GM18858 (cell line): ENCODE data around the gene SLC14A1.

ENCODE experiments used
- ATAC-seq: cut with Tn5 transposase; IDR thresholded peaks from one replicate; pipeline ENCODE4 v1.9.1; 2021; ENCODE audit not compliant: unreplicated experiment

Gene SLC14A1

GRCh38 chr18:45723567-45724355, at the start of gene SLC14A1:
Gene SLC14A1, plus strand, starts transcription at chr18:45724181. Its CDS starts 6,140 bp downstream, at chr18:45730321.
- ATAC-seq: no peak

GRCh38 chr18:45677276-45677807, 46.6 kb upstream of the SLC14A1 start:
- no peak for ATAC-seq

- no peak for ATAC-seq
Observed at GRCh38 chr18:45678441-45678840, 45.5 kb upstream of the SLC14A1 start.

- no peak for ATAC-seq
Observed at GRCh38 chr18:45678850-45679249, 45.1 kb upstream of the SLC14A1 start.

DNA sequence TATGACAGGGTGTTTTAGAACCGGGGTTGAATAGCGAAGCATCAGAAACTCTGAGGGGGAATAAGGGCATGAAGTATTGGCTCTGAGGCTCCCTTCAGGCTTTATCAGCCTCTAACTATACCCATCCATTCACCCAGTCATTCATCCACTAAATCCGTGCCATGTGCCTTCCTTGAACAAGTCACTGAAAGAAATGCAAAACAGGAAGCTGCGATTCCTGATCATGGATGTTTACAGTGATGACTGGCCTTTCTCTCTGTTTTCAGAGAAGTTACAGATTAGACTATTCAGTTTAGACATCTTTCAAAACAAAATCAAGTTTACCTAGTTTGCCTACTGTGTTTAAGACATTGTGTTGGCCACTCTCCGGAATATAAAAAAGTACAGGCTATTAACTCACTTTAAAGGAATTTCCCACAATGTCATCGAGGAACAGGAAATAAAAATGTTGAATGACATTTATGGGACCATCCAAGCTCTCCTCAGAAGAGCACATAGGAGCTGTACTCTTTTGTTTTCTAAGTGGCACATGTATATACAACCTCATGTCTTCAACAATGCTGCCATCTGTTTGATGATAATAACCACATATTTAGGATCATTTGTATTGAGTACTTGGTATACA, 43.8 kb upstream of the SLC14A1 start:
- no peak for ATAC-seq

DNA sequence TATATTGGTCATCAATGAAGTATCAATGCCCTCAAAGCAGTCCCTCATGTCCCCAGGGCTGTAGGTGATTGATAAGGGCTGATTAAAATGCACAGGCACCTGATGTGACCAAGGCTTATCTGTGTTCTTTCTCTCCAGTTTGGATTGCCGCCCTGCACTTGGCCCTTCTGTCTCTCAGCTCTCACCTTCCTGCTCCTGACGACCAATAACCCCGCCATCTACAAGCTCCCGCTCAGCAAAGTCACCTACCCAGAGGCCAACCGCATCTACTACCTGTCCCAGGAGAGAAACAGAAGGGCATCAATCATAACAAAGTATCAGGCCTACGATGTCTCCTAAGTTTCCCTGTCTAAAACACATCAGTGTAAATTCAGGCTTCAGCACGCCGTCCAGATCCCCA, 41.8 kb upstream of the SLC14A1 start:
- no peak for ATAC-seq

GRCh38 chr18:45684341-45685115, 39.5 kb upstream of the SLC14A1 start:
- ATAC-seq: no peak

- ATAC-seq: peak; percentile 87
Observed at GRCh38 chr18:45686891-45687611, 36.9 kb upstream of the SLC14A1 start.

GRCh38 chr18:45687621-45688020, 36.4 kb upstream of the SLC14A1 start:
- no peak for ATAC-seq

DNA sequence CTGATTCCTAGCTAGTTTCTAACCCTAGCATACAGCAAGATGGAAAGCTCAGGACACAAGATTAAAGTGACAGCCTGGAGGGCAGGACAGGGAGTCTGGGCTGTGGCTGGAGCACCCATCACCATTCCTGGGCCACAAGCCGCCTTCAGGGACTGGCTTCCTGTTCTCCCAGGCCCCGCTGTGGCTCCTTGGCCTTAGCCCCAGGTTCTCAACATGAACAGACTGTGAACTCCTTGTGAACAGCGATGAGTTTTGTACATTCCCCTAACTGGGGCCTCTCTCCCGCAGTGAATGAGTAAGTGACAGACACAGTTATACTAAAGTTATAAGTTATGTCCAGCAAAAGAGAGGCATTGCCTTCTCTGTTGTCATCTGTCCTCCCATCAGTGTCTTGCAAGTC, 35.9 kb upstream of the SLC14A1 start:
- ATAC-seq: no peak

DNA sequence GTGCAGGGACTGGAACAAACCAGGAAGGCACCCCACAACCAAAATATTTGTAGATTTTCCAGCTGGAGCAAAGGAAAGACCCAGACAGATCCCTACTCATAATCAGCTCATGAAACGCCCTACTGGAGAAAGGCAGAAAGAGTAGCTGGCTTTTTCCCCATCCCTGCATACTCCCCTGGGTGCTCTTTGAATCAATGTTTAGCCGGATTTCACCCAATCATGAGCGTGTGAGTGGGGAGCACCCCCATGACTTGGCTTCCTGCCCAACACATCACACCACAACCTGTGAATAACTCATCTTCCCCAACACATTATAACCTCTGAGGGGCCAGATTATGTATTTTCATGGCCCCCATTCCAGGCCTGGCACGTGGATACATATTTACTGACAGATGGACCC, 35.1 kb upstream of the SLC14A1 start:
- no peak for ATAC-seq

DNA sequence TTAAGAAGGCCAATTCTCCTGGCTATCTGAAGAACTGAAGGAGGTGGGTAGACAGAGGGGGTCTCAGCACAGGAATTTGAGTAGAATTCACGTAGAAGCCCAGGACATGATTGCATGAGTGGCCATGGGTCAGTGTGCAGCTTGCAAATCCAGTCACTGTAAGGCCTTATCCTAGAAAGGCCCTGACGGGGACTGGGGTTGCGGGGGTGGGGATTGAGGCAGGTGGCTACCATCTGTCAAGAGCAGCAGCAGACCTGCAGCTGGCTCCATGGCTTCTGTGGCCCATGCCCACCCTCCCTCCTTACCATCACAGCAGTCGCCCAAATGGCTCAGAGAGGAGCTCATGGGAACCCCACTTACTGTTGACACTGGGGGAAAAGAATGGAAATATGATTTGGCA, 34.6 kb upstream of the SLC14A1 start:
- no peak for ATAC-seq

DNA sequence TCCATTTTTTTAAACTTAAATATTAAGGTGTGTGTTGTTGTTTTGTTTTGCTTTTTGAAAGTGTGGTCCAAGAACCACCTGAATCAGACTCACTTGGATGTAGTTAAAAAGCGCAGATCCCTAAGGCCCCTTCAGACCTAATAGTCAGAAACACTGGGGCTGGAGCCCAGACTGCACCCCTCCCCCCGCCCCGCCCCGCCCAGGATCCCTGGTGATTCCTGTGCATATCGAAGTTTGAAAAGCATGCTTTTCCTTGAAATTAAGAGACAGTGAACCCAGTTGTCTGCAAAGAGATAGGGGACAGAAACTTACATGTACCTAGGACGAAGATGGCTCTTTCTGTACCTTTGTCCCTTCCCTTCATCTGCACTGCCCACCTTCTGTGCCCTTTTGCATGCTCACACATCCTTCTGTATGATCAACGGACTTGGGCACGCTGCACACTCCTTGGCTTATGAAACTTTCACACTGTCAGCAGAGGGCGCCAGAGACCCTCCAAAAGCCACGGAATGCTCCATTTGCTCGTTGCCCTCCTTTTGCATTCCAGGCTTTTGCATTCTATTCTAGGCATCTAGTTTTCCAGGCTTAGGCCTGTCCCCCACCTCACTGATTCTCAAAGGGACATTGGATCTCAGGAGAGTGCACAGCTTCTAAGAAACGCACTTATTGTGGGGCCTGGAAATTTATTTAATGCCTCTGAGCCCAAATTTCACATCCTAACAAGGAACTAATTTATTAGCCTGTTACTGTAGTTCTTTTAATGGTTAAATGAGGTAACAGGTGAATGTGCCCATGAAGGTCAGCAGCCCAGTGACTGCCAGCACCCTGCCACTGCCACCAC, 32.8 kb upstream of the SLC14A1 start:
- no peak for ATAC-seq

GRCh38 chr18:45691816-45692179, 32.2 kb upstream of the SLC14A1 start:
- ATAC-seq: no peak

- ATAC-seq: no peak
Observed at GRCh38 chr18:45702708-45703265, 21.2 kb upstream of the SLC14A1 start.

- ATAC-seq: no peak
Observed at GRCh38 chr18:45708831-45709230, 15.2 kb upstream of the SLC14A1 start.

DNA sequence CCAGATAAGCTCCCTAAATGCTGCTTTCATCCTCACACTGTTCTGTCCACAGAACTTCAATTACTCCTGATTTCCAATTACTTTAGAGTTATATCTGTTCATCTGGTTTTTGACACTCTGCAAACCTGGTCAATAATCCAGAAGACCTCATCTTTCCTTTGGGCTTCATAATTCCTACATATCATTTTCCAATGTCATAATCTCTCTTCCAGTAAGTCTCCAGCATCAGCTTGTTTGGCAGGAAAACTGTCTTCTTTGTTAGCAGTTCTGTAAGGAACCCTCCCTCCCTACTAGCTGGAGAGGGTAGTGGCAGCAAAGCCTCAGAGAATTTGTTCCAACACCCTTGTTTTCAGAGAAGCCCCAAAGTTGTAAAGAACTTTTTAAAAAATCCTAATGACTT, 11.9 kb upstream of the SLC14A1 start:
- ATAC-seq: no peak

- no peak for ATAC-seq
Observed at GRCh38 chr18:45713239-45713638, 10.7 kb upstream of the SLC14A1 start.

DNA sequence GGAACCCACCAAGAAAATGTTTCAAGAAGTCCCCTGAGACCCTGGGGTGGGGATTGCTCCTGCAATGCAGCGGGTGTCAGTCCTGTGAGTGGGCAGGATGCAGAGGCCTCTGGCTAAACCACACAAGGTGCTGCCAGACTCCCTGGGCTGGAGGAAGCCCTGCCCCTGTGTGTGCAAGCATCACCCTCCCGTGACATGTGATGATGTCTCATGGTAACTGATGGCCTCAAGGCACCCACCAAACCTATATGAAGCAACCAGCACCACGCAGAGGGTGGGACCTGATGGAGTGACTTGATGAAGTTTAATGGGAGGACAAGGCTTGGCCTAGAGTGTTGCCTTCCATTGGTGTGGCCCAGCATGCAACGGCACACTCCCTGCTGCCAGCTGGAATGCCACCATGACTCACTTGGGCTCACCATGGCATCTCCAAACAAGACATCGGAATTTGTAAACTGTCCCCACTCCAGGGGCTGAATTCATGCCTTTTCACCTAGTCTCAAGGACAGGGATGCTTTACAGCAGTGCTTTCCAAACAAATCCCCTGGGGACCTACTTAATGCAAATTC, 8.7 kb upstream of the SLC14A1 start:
- ATAC-seq: no peak
